HAP-1 (cell line): ENCODE measurements around the gene CLRN3.

Experiments used
- DNase-seq, 2 experiments: peaks; one replicate each; pipeline ENCODE4 v3.0.0-alpha.2; 2016 to 2020; ENCODE audit warnings: low spot score in 2 of 2
- H3K27me3 ChIP-seq: fragments of 250-450 bp; sonication (Bioruptor Pico); 2 replicates; pipeline ENCODE4 v1.5.1; 2020; ENCODE audit warnings: low read depth, mild to moderate bottlenecking, moderate library complexity
- H3K36me3 ChIP-seq: fragments of 250-450 bp; sonication (Bioruptor Pico); replicated peaks from 2 replicates; pipeline ENCODE4 v1.5.1; 2020; ENCODE audit warnings: mild to moderate bottlenecking
- H3K4me1 ChIP-seq: fragments of 250-450 bp; sonication (Bioruptor Pico); 2 replicates; pipeline ENCODE4 v1.5.1; 2020; ENCODE audit warnings: mild to moderate bottlenecking
- H3K4me3 ChIP-seq: fragments of 250-450 bp; sonication (Bioruptor Pico); 2 replicates; pipeline ENCODE4 v1.5.1; 2020; ENCODE audit warnings: mild to moderate bottlenecking, moderate library complexity
- H3K9me3 ChIP-seq: fragments of 250-450 bp; sonication (Bioruptor Pico); 2 replicates; pipeline ENCODE4 v1.5.1; 2020; ENCODE audit warnings: mild to moderate bottlenecking, moderate library complexity
- in situ Hi-C: fragments of 300-500 bp; cut with MboI; formaldehyde crosslinking; loops from 3 replicates; pipeline ENCODE4 v1.14.3; 2020; ENCODE audit warnings: low sequenced_read_pairs, inconsistent platforms, mixed read lengths

CLRN3 gene

GRCh38 chr10:127871631-127872010, 21.1 kb downstream of the CLRN3 start:
- no peaks in the 10 kb centered on the region for H3K4me1 ChIP-seq
- H3K4me3 ChIP-seq = no peak overlapping the region
- no peaks in the 10 kb centered on the region for H3K27me3 ChIP-seq
- no peaks in the 10 kb centered on the region for H3K36me3 ChIP-seq
- H3K9me3 ChIP-seq = no peaks in the 10 kb centered on the region
- no peak for DNase-seq
- in situ Hi-C loops = no loop called here

GRCh38 chr10:127869329-127869728, 23.4 kb downstream of the CLRN3 start:
- Histone ChIP-seq H3K4me1 (no peaks in the 10 kb centered on the region), H3K36me3 (no peaks in the 10 kb centered on the region), H3K9me3 (no peaks in the 10 kb centered on the region), H3K27me3 (no peaks in the 10 kb centered on the region), H3K4me3 (no peak overlapping the region)
- in situ Hi-C loops = no loop called here
- no peak for DNase-seq

GRCh38 chr10:127867805-127868204, 24.9 kb downstream of the CLRN3 start:
- Histone ChIP-seq H3K4me3 (no peak overlapping the region), H3K9me3 (no peaks in the 10 kb centered on the region), H3K4me1 (no peaks in the 10 kb centered on the region), H3K36me3 (no peaks in the 10 kb centered on the region), H3K27me3 (no peaks in the 10 kb centered on the region)
- DNase-seq = no peak
- in situ Hi-C loops = no loop called here

GRCh38 chr10:127866276-127867013, 26.3 kb downstream of the CLRN3 start:
- H3K9me3 ChIP-seq = no peaks in the 10 kb centered on the region
- in situ Hi-C loops = no loop called here
- no peaks in the 10 kb centered on the region for H3K4me1 ChIP-seq
- no peaks in the 10 kb centered on the region for H3K27me3 ChIP-seq
- no peaks in the 10 kb centered on the region for H3K36me3 ChIP-seq
- H3K4me3 ChIP-seq = no peak overlapping the region
- no peak for DNase-seq

GRCh38 chr10:127863231-127863825, 29.4 kb downstream of the CLRN3 start:
- Histone ChIP-seq H3K9me3 (no peaks in the 10 kb centered on the region), H3K4me3 (no peak overlapping the region), H3K36me3 (no peaks in the 10 kb centered on the region), H3K4me1 (no peaks in the 10 kb centered on the region), H3K27me3 (no peaks in the 10 kb centered on the region)
- DNase-seq = peak in 1 of 2 experiments; percentile 33
- in situ Hi-C loops = no loop called here

GRCh38 chr10:127860592-127860991, 32.1 kb downstream of the CLRN3 start:
- Histone ChIP-seq H3K4me1 (no peaks in the 10 kb centered on the region), H3K36me3 (no peaks in the 10 kb centered on the region), H3K4me3 (no peak overlapping the region), H3K27me3 (no peaks in the 10 kb centered on the region), H3K9me3 (no peaks in the 10 kb centered on the region)
- DNase-seq = no peak
- in situ Hi-C loops = no loop called here

- H3K27me3 ChIP-seq = no peaks in the 10 kb centered on the region
- in situ Hi-C loops = no loop called here
- no peaks in the 10 kb centered on the region for H3K4me1 ChIP-seq
- no peaks in the 10 kb centered on the region for H3K36me3 ChIP-seq
- DNase-seq = no peak
- no peak overlapping the region for H3K4me3 ChIP-seq
- H3K9me3 ChIP-seq = no peaks in the 10 kb centered on the region
Observed at GRCh38 chr10:127855976-127856375, 36.8 kb downstream of the CLRN3 start.

GRCh38 chr10:127855591-127855881, 37.2 kb downstream of the CLRN3 start:
- Histone ChIP-seq H3K36me3 (no peaks in the 10 kb centered on the region), H3K9me3 (no peaks in the 10 kb centered on the region), H3K27me3 (no peaks in the 10 kb centered on the region), H3K4me1 (no peaks in the 10 kb centered on the region), H3K4me3 (no peak overlapping the region)
- in situ Hi-C loops = no loop called here
- no peak for DNase-seq

- no peaks in the 10 kb centered on the region for H3K4me1 ChIP-seq
- in situ Hi-C loops = no loop called here
- no peak for DNase-seq
- H3K36me3 ChIP-seq = no peaks in the 10 kb centered on the region
- H3K9me3 ChIP-seq = no peaks in the 10 kb centered on the region
- H3K4me3 ChIP-seq = no peak overlapping the region
- no peaks in the 10 kb centered on the region for H3K27me3 ChIP-seq
Observed at GRCh38 chr10:127854769-127855590, 37.8 kb downstream of the CLRN3 start.

GRCh38 chr10:127853868-127854768, 38.6 kb downstream of the CLRN3 start:
- Histone ChIP-seq H3K9me3 (no peaks in the 10 kb centered on the region), H3K4me3 (no peak overlapping the region), H3K36me3 (no peaks in the 10 kb centered on the region), H3K27me3 (no peaks in the 10 kb centered on the region), H3K4me1 (no peaks in the 10 kb centered on the region)
- DNase-seq = peak; percentile 47 to 73
- in situ Hi-C loops = no loop called here

- Histone ChIP-seq H3K27me3 (no peaks in the 10 kb centered on the region), H3K4me3 (no peak overlapping the region), H3K4me1 (no peaks in the 10 kb centered on the region), H3K9me3 (no peaks in the 10 kb centered on the region), H3K36me3 (no peaks in the 10 kb centered on the region)
- in situ Hi-C loops = no loop called here
- no peak for DNase-seq
Observed at GRCh38 chr10:127852456-127852855, 40.3 kb downstream of the CLRN3 start.

GRCh38 chr10:127851661-127852194, 41.0 kb downstream of the CLRN3 start:
- in situ Hi-C loops = no loop called here
- H3K4me3 ChIP-seq = no peak overlapping the region
- H3K36me3 ChIP-seq = no peaks in the 10 kb centered on the region
- H3K27me3 ChIP-seq = no peaks in the 10 kb centered on the region
- H3K9me3 ChIP-seq = no peaks in the 10 kb centered on the region
- H3K4me1 ChIP-seq = no peaks in the 10 kb centered on the region
- no peak for DNase-seq

- Histone ChIP-seq H3K4me3 (no peak overlapping the region), H3K27me3 (no peaks in the 10 kb centered on the region), H3K36me3 (no peaks in the 10 kb centered on the region), H3K4me1 (no peaks in the 10 kb centered on the region), H3K9me3 (no peaks in the 10 kb centered on the region)
- in situ Hi-C loops = no loop called here
- DNase-seq = no peak
Observed at GRCh38 chr10:127850944-127851343, 41.8 kb downstream of the CLRN3 start.
